Stomach smooth muscle (tissue), 2 donors: ENCODE data around the gene LINS1.

ENCODE experiments used
- H3K27ac ChIP-seq: one replicate; pipeline ENCODE4 v1.7.0; 2013; ENCODE audit warnings: mild to moderate bottlenecking, low read length, inconsistent platforms
- H3K27me3 ChIP-seq, 2 donors: one replicate each; pipeline ENCODE4 v1.7.0; 2013; ENCODE audit warnings: low read length in 2 of 2; ENCODE audit not compliant: insufficient read depth in 2 of 2, control insufficient read depth in 1 of 2
- H3K36me3 ChIP-seq, 2 donors: one replicate each; pipeline ENCODE4 v1.7.0; 2013; ENCODE audit warnings: low read length in 2 of 2; ENCODE audit not compliant: control insufficient read depth in 2 of 2, insufficient read depth in 2 of 2
- H3K4me1 ChIP-seq: one replicate; pipeline ENCODE4 v1.7.0; 2013; ENCODE audit warnings: low read length; ENCODE audit not compliant: control insufficient read depth, insufficient read depth
- H3K4me3 ChIP-seq, 2 donors: one replicate each; pipeline ENCODE4 v1.7.0; 2013; ENCODE audit warnings: low read length in 2 of 2
- H3K9ac ChIP-seq, 2 donors: one replicate each; pipeline ENCODE4 v1.7.0; 2013; ENCODE audit warnings: low read length in 2 of 2, mild to moderate bottlenecking in 1 of 2
- H3K9me3 ChIP-seq, 2 donors: one replicate each; pipeline ENCODE4 v1.7.0; 2013; ENCODE audit warnings: low read length in 2 of 2; ENCODE audit not compliant: control insufficient read depth in 2 of 2
- donor health status: healthy.
- donor health status: Pancreatic carcinoma.

The LINS1 gene

GRCh38 chr15:100531204-100531603, 70.8 kb downstream of the LINS1 start:
- H3K9ac ChIP-seq, result no peak overlapping the region
- H3K9me3 ChIP-seq, result no peaks in the 10 kb centered on the region
- H3K4me1 ChIP-seq, result no peaks in the 10 kb centered on the region
- H3K27ac ChIP-seq, result no peak overlapping the region
- no peaks in the 10 kb centered on the region for H3K36me3 ChIP-seq
- no peak overlapping the region for H3K4me3 ChIP-seq
- no peaks in the 10 kb centered on the region for H3K27me3 ChIP-seq

DNA sequence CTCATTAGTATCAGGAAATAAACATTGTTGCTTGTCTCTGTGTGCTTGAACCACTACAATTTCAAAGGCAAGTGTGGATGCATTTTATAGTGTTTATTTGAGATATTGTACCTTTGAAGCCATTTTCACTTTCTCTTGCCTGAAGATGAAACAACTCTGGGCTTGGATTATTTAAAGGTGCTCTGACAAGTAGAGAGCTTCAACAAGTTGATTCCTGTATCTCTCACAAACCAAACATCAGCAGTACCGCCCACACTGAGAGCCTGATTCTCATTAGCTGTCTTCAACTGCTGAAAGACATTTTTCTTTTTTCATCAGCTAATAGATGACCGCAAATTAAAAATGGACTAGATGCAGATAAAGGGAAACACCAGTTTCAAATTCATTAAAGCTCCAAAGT, 72.4 kb downstream of the LINS1 start:
- H3K36me3 ChIP-seq, result no peaks in the 10 kb centered on the region
- no peak overlapping the region for H3K4me3 ChIP-seq
- H3K9ac ChIP-seq, result no peak overlapping the region
- no peak overlapping the region for H3K27ac ChIP-seq
- H3K9me3 ChIP-seq, result no peaks in the 10 kb centered on the region
- H3K27me3 ChIP-seq, result no peaks in the 10 kb centered on the region
- H3K4me1 ChIP-seq, result peaks cover 4% of the 10 kb centered on the region

DNA sequence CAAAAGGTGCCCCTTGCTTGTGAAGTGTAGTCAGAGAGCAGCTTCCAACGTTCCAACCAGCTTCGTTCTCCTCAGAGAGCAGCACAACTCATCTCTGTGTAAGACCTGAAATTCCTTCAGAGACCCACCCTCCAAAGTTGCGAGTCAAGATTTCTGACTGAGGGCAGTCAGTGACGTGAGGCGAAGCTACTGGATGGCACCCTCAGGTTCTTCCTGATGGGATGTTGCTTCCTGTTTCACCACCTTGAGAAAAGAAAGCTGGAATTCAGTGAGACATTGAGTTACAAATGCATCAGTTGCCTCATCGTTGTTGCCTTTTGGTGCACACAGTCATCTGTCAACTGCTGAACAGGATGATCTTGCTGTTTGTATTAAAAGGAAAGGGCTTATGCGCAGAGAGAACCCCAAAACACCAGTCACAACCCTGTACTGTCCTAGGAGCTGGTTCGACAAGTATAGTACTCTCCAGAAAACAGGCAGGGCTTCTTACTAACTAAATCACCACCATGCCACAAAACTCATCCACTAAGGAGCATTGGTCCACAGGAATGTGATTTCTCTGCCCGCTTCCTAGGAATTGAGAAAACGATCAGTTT, 73.1 kb downstream of the LINS1 start, which contains the start of gene CERS3:
Gene CERS3, minus strand, starts transcription at position 118 of the 596 bp plus-strand sequence. CDS start 27,101 bp downstream, outside the sequence.
- Histone ChIP-seq H3K36me3 (no peaks in the 10 kb centered on the region), H3K9ac (no peak within 1 kb of the TSS), H3K27ac (no peak within 1 kb of the TSS), H3K4me1 (peaks cover 4% of the 10 kb centered on the region), H3K9me3 (no peaks in the 10 kb centered on the region), H3K4me3 (no peak within 1 kb of the TSS), H3K27me3 (no peaks in the 10 kb centered on the region)

DNA sequence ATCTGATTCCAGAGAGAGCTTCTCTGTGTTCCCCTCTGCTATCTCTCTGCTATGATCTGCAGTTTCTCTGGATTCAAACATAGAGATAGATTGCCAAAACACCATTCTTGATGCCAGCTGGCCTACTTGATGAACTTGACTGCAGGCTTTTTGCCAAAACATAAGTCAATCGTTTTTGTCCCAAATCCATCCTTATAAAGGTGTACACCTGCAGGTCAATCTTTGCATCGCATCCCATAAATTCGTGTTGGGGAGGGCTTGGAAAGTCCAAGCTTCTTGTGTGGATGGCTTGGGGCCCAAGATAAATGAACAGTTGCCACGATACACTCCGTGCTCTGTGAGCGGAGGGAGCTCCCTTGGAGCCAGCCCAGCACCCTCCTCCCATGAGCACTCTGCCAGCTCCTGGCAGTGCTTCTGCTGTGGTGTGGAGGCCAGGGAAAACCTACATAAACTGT, 75.9 kb downstream of the LINS1 start:
- H3K4me3 ChIP-seq, result no peak overlapping the region
- H3K4me1 ChIP-seq, result peaks cover 4% of the 10 kb centered on the region
- no peak overlapping the region for H3K27ac ChIP-seq
- H3K9me3 ChIP-seq, result no peaks in the 10 kb centered on the region
- no peaks in the 10 kb centered on the region for H3K27me3 ChIP-seq
- no peaks in the 10 kb centered on the region for H3K36me3 ChIP-seq
- no peak overlapping the region for H3K9ac ChIP-seq

DNA sequence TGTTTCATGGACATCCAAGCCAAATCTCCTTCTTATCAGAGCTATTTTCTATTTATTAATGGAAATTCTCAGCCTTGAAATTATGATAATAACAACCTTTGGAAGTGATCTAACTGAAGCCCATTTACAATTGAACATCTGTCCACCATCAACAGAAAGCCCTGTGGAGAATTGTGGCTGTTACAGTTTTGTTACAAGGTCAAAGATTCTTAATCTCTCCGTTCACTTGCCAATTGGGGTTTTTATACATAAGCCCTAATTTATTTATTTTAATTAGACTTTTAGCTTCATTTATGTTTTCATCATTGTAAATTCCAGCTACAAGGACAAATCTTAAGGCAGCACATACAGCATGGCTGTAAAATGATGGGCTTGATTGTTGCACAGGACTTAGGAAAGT, 76.5 kb downstream of the LINS1 start:
- Histone ChIP-seq H3K36me3 (no peaks in the 10 kb centered on the region), H3K27me3 (no peaks in the 10 kb centered on the region), H3K4me1 (peaks cover 4% of the 10 kb centered on the region), H3K9me3 (no peaks in the 10 kb centered on the region), H3K27ac (no peak overlapping the region), H3K4me3 (no peak overlapping the region), H3K9ac (no peak overlapping the region)

DNA sequence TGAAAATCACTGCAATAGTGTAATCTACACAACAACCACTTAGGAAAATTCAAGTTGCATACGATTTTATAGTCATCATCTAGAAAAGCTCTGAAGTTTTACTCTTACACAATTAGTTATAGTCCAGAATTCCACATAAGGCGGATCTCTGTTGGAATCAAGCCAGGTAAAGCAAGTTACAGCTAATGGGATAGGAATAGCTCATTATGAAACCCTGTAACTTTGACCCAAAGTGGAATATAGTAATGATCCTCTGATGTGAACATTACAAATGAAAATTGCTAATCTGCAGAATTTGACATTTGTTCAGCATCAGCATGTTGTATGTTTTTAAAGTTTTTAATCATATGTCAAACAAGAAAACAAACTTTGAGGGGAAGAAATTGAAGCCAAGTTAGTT, 77.7 kb downstream of the LINS1 start:
- Histone ChIP-seq H3K36me3 (no peaks in the 10 kb centered on the region), H3K4me1 (peaks cover 4% of the 10 kb centered on the region), H3K27ac (no peak overlapping the region), H3K27me3 (no peaks in the 10 kb centered on the region), H3K9ac (no peak overlapping the region), H3K4me3 (no peak overlapping the region), H3K9me3 (no peaks in the 10 kb centered on the region)

- Histone ChIP-seq H3K9ac (no peak overlapping the region), H3K4me3 (no peak overlapping the region), H3K27me3 (no peaks in the 10 kb centered on the region), H3K9me3 (no peaks in the 10 kb centered on the region), H3K4me1 (peaks cover 6% of the 10 kb centered on the region), H3K36me3 (no peaks in the 10 kb centered on the region), H3K27ac (no peak overlapping the region)
Measured at GRCh38 chr15:100521907-100522306, 80.1 kb downstream of the LINS1 start.

GRCh38 chr15:100520132-100520921, 81.7 kb downstream of the LINS1 start:
- no peak overlapping the region for H3K27ac ChIP-seq

DNA sequence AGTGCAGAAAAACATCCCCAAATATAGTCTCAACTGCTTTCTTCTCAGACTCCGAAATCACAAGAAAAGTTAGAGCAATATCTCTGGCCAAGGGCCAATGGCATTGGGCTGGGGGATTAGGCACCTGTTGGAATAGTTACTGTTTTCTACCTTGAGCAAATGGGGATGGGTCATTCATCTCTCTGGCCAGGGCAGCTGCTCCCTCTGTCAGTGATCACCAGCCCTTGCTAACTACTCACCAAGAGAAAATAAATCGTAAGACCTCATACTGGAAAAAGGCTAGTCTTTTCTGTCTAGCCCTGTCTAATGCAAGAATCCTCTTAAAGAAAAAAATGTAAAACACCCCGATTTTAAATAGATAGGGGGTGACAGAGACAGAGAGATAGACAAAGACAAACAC, 84.1 kb downstream of the LINS1 start:
- no peak overlapping the region for H3K9ac ChIP-seq
- no peaks in the 10 kb centered on the region for H3K27me3 ChIP-seq
- H3K4me3 ChIP-seq, result no peak overlapping the region
- H3K4me1 ChIP-seq, result peaks cover 2% of the 10 kb centered on the region
- no peaks in the 10 kb centered on the region for H3K9me3 ChIP-seq
- no peak overlapping the region for H3K27ac ChIP-seq
- no peaks in the 10 kb centered on the region for H3K36me3 ChIP-seq

More at GRCh38 chr15:100520132-100520921, 81.7 kb downstream of the LINS1 start:
- Histone ChIP-seq H3K9me3 (no peaks in the 10 kb centered on the region), H3K36me3 (no peaks in the 10 kb centered on the region), H3K4me1 (peaks cover 2% of the 10 kb centered on the region), H3K27me3 (no peaks in the 10 kb centered on the region), H3K4me3 (no peak overlapping the region), H3K9ac (no peak overlapping the region)
